Lower leg skin (tissue), 3 donors: Measurements from ENCODE around the gene LGI4.

ENCODE experiments used
- CTCF ChIP-seq, 3 donors: fragments of 450-650 bp; IDR thresholded peaks; one replicate each; pipeline ENCODE4 v1.5.1; 2016; ENCODE audit warnings: antibody characterized with exemption in 3 of 3, mild to moderate bottlenecking in 3 of 3, moderate library complexity in 2 of 3
- POLR2A ChIP-seq, 2 donors: fragments of 450-650 bp; IDR thresholded peaks; one replicate each; pipeline ENCODE4 v1.6.1; 2016 to 2017; ENCODE audit warnings: antibody characterized with exemption in 2 of 2, mild to moderate bottlenecking in 1 of 2, moderate library complexity in 1 of 2

- TF ChIP-seq POLR2A (IDR thresholded peaks at IDR 0.05) (no peak), CTCF (IDR thresholded peaks at IDR 0.05) (no peak)
These were observed 35.7 kb upstream of the LGI4 start for GRCh38 chr19:35170359-35171061.
